K562 (cell line): ENCODE data around the gene VDR. TPM values are rescaled to one million over a fixed set of nuclear protein-coding genes. Genes with fewer than 3 reads are reported as not detected.
"Not testable (repeated sequence)": the region's sequence is repeated elsewhere in the genome, so short reads cannot be mapped to it uniquely, and the experiment has no call there.

Experiments used
- ATAC-seq: fragments of 200-7000 bp; cut with Tn5 transposase; 3 replicates; pipeline ENCODE4 v1.9.1; 2020; ENCODE audit warnings: moderate library complexity
- BruUV-seq: library from RNA; stranded (reverse); fragments of 400-500 nt; replicated peaks from 2 replicates; lab custom pipeline; 2021; lab: Mats Ljungman, UMichigan
- CTCF ChIA-PET: fragments of 300-600 bp; formaldehyde crosslinking; extraction: SDS; loops from one replicate; lab custom pipeline; 2021; ENCODE audit warnings: low intra/inter-chr PET ratio; lab: Yijun Ruan, JAX
- POLR2A ChIA-PET: fragments of 300-600, 350-650 bp; sonication (Branson Sonifier 250); formaldehyde crosslinking; extraction: SDS; loops from one replicate; lab custom pipeline; 2021; ENCODE audit warnings: antibody characterized with exemption, inconsistent platforms; lab: Yijun Ruan, JAX
- DNase-seq, 4 experiments: peaks; one replicate each; pipeline versions ENCODE4 v3.0.0 to v3.0.0-alpha.2; 2011 to 2018; ENCODE audit warnings: low spot score in 3 of 4, mixed read lengths in 3 of 4; ENCODE audit errors: extremely low read depth in 1 of 4
- FAIRE-seq: peaks from 2 replicates; lab custom pipeline; 2011; peaks lifted over from hg19 to GRCh38; lab: Jason Lieb, UNC
- H2AFZ ChIP-seq: 2 replicates; pipeline ENCODE4 v1.6.0; 2011; ENCODE audit warnings: low read depth, low read length, control low read depth, inconsistent platforms
- H3K27ac ChIP-seq: fragments of 200-600 bp; 3 replicates; pipeline ENCODE4 v1.8.0; 2011; ENCODE audit warnings: low read depth, mild to moderate bottlenecking, control low read depth, inconsistent platforms, low read length, moderate library complexity, mixed read lengths; ENCODE audit errors: extremely low read depth
- H3K27me3 ChIP-seq, 2 experiments: fragments of 300-600 bp in 1 of 2; 2 replicates in 1 of 2; 3 replicates in 1 of 2; pipeline versions ENCODE4 v1.6.0 to v1.8.0; 2011; ENCODE audit warnings: inconsistent platforms in 2 of 2, low read length in 2 of 2, mild to moderate bottlenecking in 1 of 2, mixed read lengths in 1 of 2, moderate library complexity in 1 of 2; ENCODE audit not compliant: control insufficient read depth in 2 of 2, insufficient read depth in 2 of 2
- H3K36me3 ChIP-seq: fragments of 300-600 bp; 3 replicates; pipeline ENCODE4 v1.8.0; 2011; ENCODE audit warnings: mild to moderate bottlenecking, low read length, inconsistent platforms; ENCODE audit not compliant: control insufficient read depth, insufficient read depth
- H3K4me1 ChIP-seq, 2 experiments: fragments of 200-600 bp in 1 of 2; replicated peaks in 1 of 2; 2 replicates in 1 of 2; 3 replicates in 1 of 2; pipeline versions ENCODE4 v1.5.1 to v1.8.0; 2011; ENCODE audit warnings: inconsistent platforms in 2 of 2, low read length in 2 of 2, mild to moderate bottlenecking in 1 of 2, mixed read lengths in 1 of 2, moderate library complexity in 1 of 2; ENCODE audit not compliant: control insufficient read depth in 2 of 2, insufficient read depth in 2 of 2
- H3K4me2 ChIP-seq: 2 replicates; pipeline ENCODE4 v1.6.1; 2011; ENCODE audit warnings: low read length, control low read depth, inconsistent platforms, mixed read lengths; ENCODE audit not compliant: insufficient read depth
- H3K4me3 ChIP-seq: fragments of 200-600 bp; sonication (generic), shearing (Covaris generic); 2 replicates; pipeline ENCODE4 v1.5.1; 2016; ENCODE audit warnings: control low read depth, inconsistent platforms
- H3K79me2 ChIP-seq: fragments of 200-600 bp; 3 replicates; pipeline ENCODE4 v1.8.0; 2011; ENCODE audit warnings: low read length, inconsistent platforms; ENCODE audit not compliant: control insufficient read depth, insufficient read depth
- H3K9ac ChIP-seq, 2 experiments: 2 replicates each; pipeline versions ENCODE4 v1.6.0 to v1.6.1; 2011; ENCODE audit warnings: low read depth in 2 of 2, low read length in 2 of 2, control low read depth in 1 of 2, inconsistent platforms in 1 of 2, mild to moderate bottlenecking in 1 of 2, mixed read lengths in 1 of 2; ENCODE audit not compliant: insufficient read depth in 1 of 2
- H3K9me1 ChIP-seq: one replicate; pipeline ENCODE4 v1.6.0; 2011; ENCODE audit warnings: inconsistent platforms, mild to moderate bottlenecking, low read length, moderate library complexity; ENCODE audit not compliant: control insufficient read depth, insufficient read depth
- H3K9me3 ChIP-seq: replicated peaks from 2 replicates; pipeline ENCODE4 v1.5.1; 2011; ENCODE audit warnings: low read depth, low read length, inconsistent platforms; ENCODE audit not compliant: control insufficient read depth, insufficient read depth
- H4K20me1 ChIP-seq: replicated peaks from 2 replicates; pipeline ENCODE4 v1.6.1; 2011; ENCODE audit warnings: low read length, inconsistent platforms, mixed read lengths; ENCODE audit not compliant: control insufficient read depth, insufficient read depth
- BCOR ChIP-seq: fragments of 450-650 bp; IDR thresholded peaks from 2 replicates; pipeline ENCODE4 v1.6.1; 2016
- CHD4 ChIP-seq: fragments of 200-600 bp; sonication (generic); IDR thresholded peaks from 3 replicates; pipeline ENCODE4 v1.6.1; 2012; ENCODE audit warnings: low read depth, mild to moderate bottlenecking, mixed read lengths, low read length, inconsistent platforms; ENCODE audit not compliant: insufficient read depth, insufficient replicate concordance, poor library complexity, severe bottlenecking
- E2F8 ChIP-seq: fragments of 450-650 bp; IDR thresholded peaks from 2 replicates; pipeline ENCODE4 v1.7.1; 2018; ENCODE audit warnings: mild to moderate bottlenecking, low read depth; ENCODE audit not compliant: partially characterized antibody
- ETS1 ChIP-seq: conservative IDR thresholded peaks from 2 replicates; pipeline ENCODE4 v1.6.1; 2011; ENCODE audit warnings: low read depth, mild to moderate bottlenecking, low read length; ENCODE audit not compliant: control insufficient read depth
- HDAC2 ChIP-seq: fragments of 450-650 bp; IDR thresholded peaks from 2 replicates; pipeline ENCODE4 v1.6.1; 2016; ENCODE audit warnings: mild to moderate bottlenecking
- ZNF274 ChIP-seq: IDR thresholded peaks from 2 replicates; pipeline ENCODE4 v1.6.1; 2011; ENCODE audit warnings: low read depth, mild to moderate bottlenecking, low read length, moderate library complexity, borderline replicate concordance
- WGBS: fragments of 100-300 bp; shearing (Covaris generic); methylation state at CpG from one replicate; pipeline ENCODE4 v1.1.6; 2016; ENCODE audit warnings: low coverage, mixed read lengths; ENCODE audit not compliant: insufficient coverage; ENCODE audit errors: missing lambda C conversion rate; 5-methylcytosine and 5-hydroxymethylcytosine counted together
- in situ Hi-C: fragments of 300-500 bp; cut with MboI; formaldehyde crosslinking; loops from 4 replicates; pipeline ENCODE4 v1.15.0; 2018; ENCODE audit warnings: inconsistent platforms, mixed read lengths
- intact Hi-C: fragments of 100-400 bp; cut with micrococcal nuclease; formaldehyde crosslinking; loops from 2 replicates; pipeline ENCODE4 v1.14.2; 2022
- polyA plus RNA-seq, 8 experiments: library from polyadenylated mRNA; depleted of rRNA in 4 of 8; stranded (reverse) in 5 of 8; unstranded in 3 of 8; fragments of >200 nt; fragmentation: Nextera tagmentation in 2 of 8; fragmentation: Illumina TruSeq in 1 of 8; extraction: Ambion mirVana in 2 of 8; extraction: Trizol in 1 of 8; gene quantifications; 2 replicates each; pipeline versions ENCODE4 v1.2.1 to v1.2.3, GENCODE V29; 2011 to 2014; ENCODE audit warnings: inconsistent platforms in 1 of 8, missing spikeins in 1 of 8
- total RNA-seq, 7 experiments: library from RNA; depleted of rRNA in 6 of 7; stranded (reverse); fragments of >200 nt in 6 of 7; fragmentation: Illumina TruSeq in 2 of 7; extraction: Trizol in 2 of 7; gene quantifications; 2 replicates each; pipeline versions ENCODE4 v1.2.1 to v1.2.3, GENCODE V29; 2011 to 2021; ENCODE audit warnings: low replicate concordance in 1 of 7

Gene VDR
- total and polyA plus RNA-seq, 9 of the 15 experiments (the other 6 are each of a cell fraction or from before 2014, with no cell fraction given), result 0.61 to 4.8 (median 2.0) TPM

- H3K4me2 ChIP-seq, result not testable (repeated sequence)
Observed at GRCh38 chr12:47809518-47809917, 95.3 kb downstream of the VDR start.

GRCh38 chr12:47808574-47809365 is 96.0 kb downstream of the VDR start:
- Histone ChIP-seq H3K79me2 (peaks cover 100% of the 10 kb centered on the region), H3K4me3 (no peak overlapping the region), H4K20me1 (peaks cover 8% of the 10 kb centered on the region; the same call in 1 of the 2 replicates), H3K36me3 (peaks cover 58% of the 10 kb centered on the region; the same call in 2 of the 3 replicates), H3K27me3 (no peaks in the 10 kb centered on the region), H3K4me1 (peaks cover 55 to 64% of the 10 kb centered on the region in 2 experiments), H3K27ac (peak overlapping the region; percentile 50; the same call in 2 of the 3 replicates), H3K9me1 (peaks cover 6% of the 10 kb centered on the region), H2AFZ (peak overlapping the region; percentile 20; the same call in 1 of the 2 replicates), H3K4me2 (peak overlapping the region; percentile 28), H3K9ac (peak overlapping the region; percentile 28 to 85; a peak in 3 of 4 replicates), H3K9me3 (no peaks in the 10 kb centered on the region)
- no TSS peak for BruUV-seq
- FAIRE-seq (no peak), DNase-seq (peak; percentile 56 to 65 (median 62)), ATAC-seq (peak; percentile 60)
- 49% methylated on average over 9 of the region's 9 CpGs for WGBS
- intact Hi-C loops (no loop called here), in situ Hi-C loops (no loop called here)
- POLR2A ChIA-PET, result interaction anchor here (0.6 to 1.7 kb wide), 7 partner anchors 9 to 91 kb away, joined by 3 to 5 read pairs (median 4); no protein-coding TSS in a partner anchor
- CTCF ChIA-PET, result no interaction called here
- TF ChIP-seq ZNF274 (no peak), BCOR (peak; percentile 92), CHD4 (peak; percentile 59), E2F8 (no peak), ETS1 (0 out of 2 replicates have a peak, but pooled peaks have one; percentile 14), HDAC2 (0 out of 2 replicates have a peak, but pooled peaks have one; percentile 28)

More at GRCh38 chr12:47809518-47809917, 95.3 kb downstream of the VDR start:
- FAIRE-seq, in situ Hi-C loops, H3K9me3 ChIP-seq, POLR2A ChIA-PET, H2AFZ ChIP-seq, BruUV-seq, DNase-seq, H3K27me3 ChIP-seq, ATAC-seq, H3K27ac ChIP-seq, H3K4me3 ChIP-seq, H4K20me1 ChIP-seq, H3K9me1 ChIP-seq, CTCF ChIA-PET, H3K9ac ChIP-seq, intact Hi-C loops: not testable (repeated sequence)
- H3K4me1 ChIP-seq, result peaks cover 62 to 69% of the 10 kb centered on the region in 2 experiments
- peaks cover 58% of the 10 kb centered on the region; the same call in 2 of the 3 replicates for H3K36me3 ChIP-seq
- 81% methylated on average over 9 of the region's 9 CpGs for WGBS
- peaks cover 100% of the 10 kb centered on the region for H3K79me2 ChIP-seq
